ENCODE results near the gene ATP9B.
"Not testable (repeated sequence)": the region's sequence is repeated elsewhere in the genome, so short reads cannot be mapped to it uniquely, and the experiment has no call there.

ATP9B gene

GRCh38 chr18:79327199-79327721 lies 258.1 kb downstream of the ATP9B start:
- no peak for DNase-seq (ENCODE audit: extremely low read depth, low read depth)
- TF ChIP-seq CTCF (IDR thresholded peaks at IDR 0.05; ENCODE audit: low read depth, low read length), result no peak

DNA sequence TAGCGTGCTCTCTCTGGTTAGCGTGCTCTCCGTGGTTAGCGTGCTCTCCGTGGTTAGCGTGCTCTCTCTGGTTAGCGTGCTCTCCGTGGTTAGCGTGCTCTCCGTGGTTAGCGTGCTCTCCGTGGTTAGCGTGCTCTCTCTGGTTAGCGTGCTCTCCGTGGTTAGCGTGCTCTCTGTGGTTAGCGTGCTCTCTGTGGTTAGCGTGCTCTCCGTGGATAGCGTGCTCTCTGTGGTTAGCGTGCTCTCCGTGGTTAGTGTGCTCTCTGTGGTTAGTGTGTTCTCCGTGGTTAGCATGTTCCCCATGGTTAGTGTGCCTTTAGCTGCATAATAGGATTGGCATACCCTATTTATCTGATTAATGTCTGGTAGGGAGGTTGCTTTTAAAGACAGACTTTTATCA lies 258.7 kb downstream of the ATP9B start:
- not testable (repeated sequence) for DNase-seq (ENCODE audit: extremely low read depth, low read depth)

DNA sequence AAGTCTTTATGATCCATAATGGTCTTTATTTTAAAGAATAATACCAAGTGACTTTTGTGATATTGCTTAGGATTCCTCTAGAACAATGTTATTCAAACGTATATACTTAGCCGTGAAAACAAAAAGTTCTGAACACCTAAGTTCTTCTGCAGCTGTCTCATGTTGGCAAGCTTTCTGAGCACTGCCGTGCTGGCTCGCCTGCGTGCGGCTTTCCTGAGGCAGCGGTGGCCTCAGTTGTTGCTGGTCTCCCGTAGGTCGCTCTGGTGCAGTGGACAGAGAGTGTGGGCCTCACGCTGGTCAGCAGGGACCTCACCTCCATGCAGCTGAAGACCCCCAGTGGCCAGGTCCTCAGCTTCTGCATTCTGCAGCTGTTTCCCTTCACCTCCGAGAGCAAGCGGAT lies 259.7 kb downstream of the ATP9B start:
- no peak for DNase-seq (ENCODE audit: extremely low read depth, low read depth)
- no peak for TF ChIP-seq CTCF (IDR thresholded peaks at IDR 0.05; ENCODE audit: low read depth, low read length)

DNA sequence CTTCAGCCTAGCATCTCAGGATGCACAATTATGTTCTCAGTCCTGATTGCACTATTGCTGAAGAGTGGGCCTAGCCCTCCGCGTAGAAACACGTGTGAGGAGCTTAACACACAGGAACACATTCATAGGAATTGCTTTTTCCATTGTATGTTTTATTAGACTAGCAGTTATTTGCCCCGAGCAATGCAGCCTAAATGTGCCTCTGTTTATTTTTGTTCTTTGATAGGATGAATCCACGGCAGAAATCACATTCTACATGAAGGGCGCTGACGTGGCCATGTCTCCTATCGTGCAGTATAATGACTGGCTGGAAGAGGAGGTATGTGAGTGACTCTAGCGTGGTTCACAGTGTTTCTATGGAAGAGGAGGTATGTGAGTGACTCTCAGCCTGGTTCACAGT lies 260.6 kb downstream of the ATP9B start:
- TF ChIP-seq CTCF (IDR thresholded peaks at IDR 0.05; ENCODE audit: low read depth, low read length), result no peak

DNA sequence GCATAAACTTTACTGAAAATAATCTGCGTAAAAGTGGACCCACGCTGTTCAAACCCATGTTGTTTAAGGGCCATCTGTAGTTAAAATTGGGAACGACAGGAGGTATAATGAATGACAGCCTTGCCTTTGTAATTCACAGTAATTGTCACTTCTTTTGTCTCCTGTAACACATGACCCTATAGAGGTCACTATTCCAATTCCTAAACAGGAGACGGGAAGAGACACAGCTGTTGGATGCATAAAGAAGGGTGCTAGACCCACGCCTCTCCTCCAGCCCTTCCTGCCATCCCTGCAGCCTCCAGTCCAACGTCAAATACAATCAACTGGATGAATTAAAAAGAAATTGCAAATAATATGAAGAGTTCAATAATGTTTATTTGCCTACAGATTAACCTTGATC lies 263.5 kb downstream of the ATP9B start:
- no peak for DNase-seq (ENCODE audit: extremely low read depth, low read depth)
- TF ChIP-seq CTCF (IDR thresholded peaks at IDR 0.05; ENCODE audit: low read depth, low read length), result no peak

More for the DNA sequence above, 260.6 kb downstream of the ATP9B start:
- DNase-seq (ENCODE audit: extremely low read depth, low read depth), result no peak

- no peak for TF ChIP-seq CTCF (IDR thresholded peaks at IDR 0.05; ENCODE audit: low read depth, low read length)
Measured at GRCh38 chr18:79333046-79333445, 263.9 kb downstream of the ATP9B start.

GRCh38 chr18:79334496-79335233 lies 265.5 kb downstream of the ATP9B start:
- TF ChIP-seq CTCF (IDR thresholded peaks at IDR 0.05; ENCODE audit: low read depth, low read length), result no peak
- no peak for DNase-seq (ENCODE audit: extremely low read depth, low read depth)

More at GRCh38 chr18:79333046-79333445, 263.9 kb downstream of the ATP9B start:
- no peak for DNase-seq (ENCODE audit: extremely low read depth, low read depth)
